RWPE1 (cell line): Measurements from ENCODE around the gene FNDC3B.

Experiments used
- CTCF ChIA-PET: fragments of 350-600 bp; sonication (Branson Sonifier 250); formaldehyde crosslinking; extraction: SDS; loops from one replicate; lab custom pipeline; 2021; lab: Yijun Ruan, JAX
- POLR2A ChIA-PET: fragments of 400-600 bp; formaldehyde crosslinking; extraction: SDS; loops from one replicate; lab custom pipeline; 2020; ENCODE audit warnings: antibody characterized with exemption; ENCODE audit not compliant: low non-redundant PET; lab: Yijun Ruan, JAX
- DNase-seq: peaks from one replicate; pipeline ENCODE4 v3.0.0; 2012; ENCODE audit warnings: low spot score
- H3K27ac ChIP-seq: fragments of 450-650 bp; 2 replicates; pipeline ENCODE4 v1.5.1; 2017
- CTCF ChIP-seq: fragments of 450-650 bp; conservative IDR thresholded peaks from 2 replicates; pipeline ENCODE4 v1.5.1; 2017; ENCODE audit warnings: low read depth, mild to moderate bottlenecking

Gene FNDC3B

DNA sequence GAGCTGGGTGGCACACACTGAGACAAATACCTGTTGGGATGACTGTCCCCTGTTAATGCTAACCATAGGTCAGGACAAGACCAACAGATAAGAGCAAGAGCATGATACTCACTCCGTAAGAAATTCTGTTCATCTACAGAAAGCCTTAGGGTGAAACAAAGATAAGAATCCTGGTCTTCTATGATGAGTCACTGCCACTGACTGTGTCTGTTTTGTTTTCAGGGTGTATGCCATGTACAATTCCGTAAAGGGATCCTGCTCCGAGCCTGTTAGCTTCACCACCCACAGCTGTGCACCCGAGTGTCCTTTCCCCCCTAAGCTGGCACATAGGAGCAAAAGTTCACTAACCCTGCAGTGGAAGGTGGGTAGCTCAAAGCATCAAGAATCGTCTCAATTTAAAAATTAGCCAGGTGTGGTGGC, 267.8 kb downstream of the FNDC3B start:
- no peak for DNase-seq
- CTCF ChIA-PET: interaction anchor here (0.8 to 1.4 kb wide), 2 partner anchors 10 to 25 kb away, joined by 3 to 4 read pairs; no protein-coding TSS in a partner anchor
- TF ChIP-seq CTCF: no peak
- no peak overlapping the region for H3K27ac ChIP-seq
- POLR2A ChIA-PET: no interaction called here

- no peak for DNase-seq
- no peak for TF ChIP-seq CTCF
- no peak overlapping the region for H3K27ac ChIP-seq
- ChIA-PET POLR2A (no interaction called here), CTCF (no interaction called here)
Measured at GRCh38 chr3:172309059-172309458, 269.7 kb downstream of the FNDC3B start.

- ChIA-PET POLR2A (no interaction called here), CTCF (no interaction called here)
- DNase-seq: no peak
- no peak overlapping the region for H3K27ac ChIP-seq
- TF ChIP-seq CTCF: no peak
Measured at GRCh38 chr3:172309741-172310427, 270.5 kb downstream of the FNDC3B start.

DNA sequence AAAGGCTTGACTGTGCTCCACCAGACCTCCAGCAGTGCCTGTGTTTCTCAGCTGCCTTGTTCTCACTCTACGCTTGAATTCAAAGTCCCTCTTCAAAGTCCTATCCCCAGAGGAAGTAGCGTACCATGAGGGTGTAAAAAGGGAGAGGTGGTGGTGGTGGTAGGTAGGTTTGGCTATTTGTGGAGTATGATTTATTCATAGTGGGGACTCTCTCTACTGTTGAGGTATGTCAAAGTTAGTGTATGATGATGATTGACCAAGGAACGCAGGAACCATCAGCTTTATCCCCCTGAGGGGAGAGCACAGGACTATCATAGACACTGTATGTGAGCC, 271.0 kb downstream of the FNDC3B start:
- no peak for TF ChIP-seq CTCF
- ChIA-PET CTCF (no interaction called here), POLR2A (no interaction called here)
- H3K27ac ChIP-seq: no peak overlapping the region
- DNase-seq: no peak

DNA sequence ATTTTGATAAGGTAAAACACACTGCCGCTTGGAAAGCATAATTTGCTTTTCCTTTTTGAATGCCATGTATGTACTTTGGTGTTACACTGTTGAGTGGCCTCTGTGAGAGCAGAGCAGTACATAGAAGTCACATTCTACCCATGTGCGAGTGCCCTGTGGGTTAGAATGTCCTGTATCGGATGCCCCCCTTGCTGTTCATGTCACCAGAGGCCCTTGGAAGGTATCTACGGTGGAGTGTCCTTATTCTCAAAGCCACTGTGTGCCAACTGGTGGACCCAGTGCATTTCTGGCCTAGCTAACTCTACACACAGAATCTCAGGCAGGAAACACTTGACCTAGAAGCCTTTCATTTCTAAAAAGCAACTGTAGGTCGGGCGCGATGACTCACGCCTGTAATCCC, 271.8 kb downstream of the FNDC3B start:
- no peak for TF ChIP-seq CTCF
- DNase-seq: no peak
- ChIA-PET CTCF (no interaction called here), POLR2A (no interaction called here)
- peak overlapping the region; percentile 33; the same call in 1 of the 2 replicates for H3K27ac ChIP-seq

GRCh38 chr3:172312001-172312400, 272.6 kb downstream of the FNDC3B start:
- ChIA-PET POLR2A (no interaction called here), CTCF (interaction anchor here (1.7 kb wide), 1 partner anchor 20 kb away, joined by 6 read pairs; no protein-coding TSS in a partner anchor)
- no peak for TF ChIP-seq CTCF
- H3K27ac ChIP-seq: no peak overlapping the region
- no peak for DNase-seq
